A673 (cell line): ENCODE measurements around the gene RAB11FIP4.

Source experiments
- CTCF ChIP-seq: fragments of 300-800, 200-600 bp; sonication (generic); conservative IDR thresholded peaks from 2 replicates; pipeline ENCODE4 v1.5.1; 2017; ENCODE audit warnings: low read depth, mild to moderate bottlenecking, antibody characterized with exemption, low read length, moderate library complexity, mixed read lengths
- EZH2 ChIP-seq: fragments of 200-600 bp; sonication (generic); IDR thresholded peaks from 2 replicates; pipeline ENCODE4 v1.6.1; 2017; ENCODE audit warnings: borderline replicate concordance, low read depth, mild to moderate bottlenecking, mixed read lengths, antibody characterized with exemption, low read length; ENCODE audit not compliant: poor library complexity, severe bottlenecking

- no peak for TF ChIP-seq CTCF
- TF ChIP-seq EZH2 = no peak
Observed at GRCh38 chr17:31486351-31487062, 95.0 kb downstream of the RAB11FIP4 start.
